KOPT-K1 (cell line): ENCODE measurements around the gene RING1.
A peak's percentile ranks its signal among the peaks of the same experiment; 100 is the strongest.
"Not testable (repeated sequence)": the region's sequence is repeated elsewhere in the genome, so short reads cannot be mapped to it uniquely, and the experiment has no call there.

ENCODE experiments used
- H3K27ac ChIP-seq: fragments of 200-600 bp; sonication (generic); 2 replicates; pipeline ENCODE4 v1.5.1; 2016; ENCODE audit warnings: antibody characterized with exemption, mild to moderate bottlenecking, low read depth, low read length; ENCODE audit not compliant: poor library complexity, severe bottlenecking
- H3K36me3 ChIP-seq: fragments of 200-600 bp; sonication (generic); 2 replicates; pipeline ENCODE4 v1.5.1; 2017; ENCODE audit warnings: antibody characterized with exemption, mild to moderate bottlenecking, low read length, moderate library complexity; ENCODE audit not compliant: insufficient read depth
- H3K9me3 ChIP-seq: fragments of 200-600 bp; sonication (generic); 2 replicates; pipeline ENCODE4 v1.5.1; 2017; ENCODE audit warnings: antibody characterized with exemption, low read length, mild to moderate bottlenecking; ENCODE audit not compliant: insufficient read depth, poor library complexity, severe bottlenecking

RING1 gene

DNA sequence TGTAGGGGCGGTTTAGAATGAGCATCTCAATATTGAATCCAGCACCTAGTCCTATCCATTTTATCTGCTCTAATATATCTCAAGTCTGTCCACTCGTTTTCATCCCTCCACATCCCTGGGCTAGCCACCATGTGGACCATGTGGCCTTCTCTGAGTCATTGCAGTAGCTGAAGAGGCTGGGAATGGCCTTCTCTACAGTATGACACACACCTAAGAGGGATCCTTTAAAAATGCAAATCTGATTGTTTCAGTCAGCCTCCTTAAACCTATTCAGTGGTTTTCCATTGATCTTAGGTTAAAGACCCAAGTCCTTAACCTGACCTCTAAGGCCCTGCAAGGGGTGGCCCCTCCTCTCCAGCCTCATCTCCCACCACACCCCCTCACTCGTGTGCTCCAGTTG is 9.4 kb downstream of the RING1 start:
- no peaks in the 10 kb centered on the region for H3K36me3 ChIP-seq
- no peaks in the 10 kb centered on the region for H3K9me3 ChIP-seq
- no peak overlapping the region for H3K27ac ChIP-seq

- H3K27ac ChIP-seq, H3K9me3 ChIP-seq, H3K36me3 ChIP-seq: not testable (repeated sequence)
Measured at GRCh38 chr6:33226503-33227120, 18.3 kb downstream of the RING1 start.

GRCh38 chr6:33235221-33235634 is 26.9 kb downstream of the RING1 start:
- no peaks in the 10 kb centered on the region for H3K9me3 ChIP-seq
- no peaks in the 10 kb centered on the region for H3K36me3 ChIP-seq
- H3K27ac ChIP-seq = no peak overlapping the region

- no peaks in the 10 kb centered on the region for H3K9me3 ChIP-seq
- H3K27ac ChIP-seq = no peak overlapping the region
- H3K36me3 ChIP-seq = no peaks in the 10 kb centered on the region
Measured at GRCh38 chr6:33236328-33236727, 28.0 kb downstream of the RING1 start.

DNA sequence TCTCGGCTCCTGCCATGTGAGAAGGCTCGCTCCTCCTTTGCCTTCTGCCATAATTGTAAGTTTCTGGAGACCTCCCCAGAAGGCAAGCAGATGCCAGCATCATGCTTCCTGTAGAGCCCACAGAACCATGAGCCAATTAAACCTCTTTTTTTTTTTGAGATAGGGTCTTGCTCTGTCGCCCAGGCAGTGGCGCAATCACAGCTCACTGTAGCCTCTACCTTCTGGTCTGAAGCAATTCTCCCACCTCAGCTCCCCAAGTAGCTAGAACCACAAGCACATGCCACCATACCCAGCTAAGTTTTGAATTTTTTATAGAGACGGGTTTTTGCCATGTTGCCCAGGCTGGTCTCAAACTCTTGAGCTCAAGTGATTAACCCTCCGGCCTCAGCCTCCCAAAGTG is 28.6 kb downstream of the RING1 start:
- Histone ChIP-seq H3K36me3 (no peaks in the 10 kb centered on the region), H3K27ac (no peak overlapping the region), H3K9me3 (no peaks in the 10 kb centered on the region)

DNA sequence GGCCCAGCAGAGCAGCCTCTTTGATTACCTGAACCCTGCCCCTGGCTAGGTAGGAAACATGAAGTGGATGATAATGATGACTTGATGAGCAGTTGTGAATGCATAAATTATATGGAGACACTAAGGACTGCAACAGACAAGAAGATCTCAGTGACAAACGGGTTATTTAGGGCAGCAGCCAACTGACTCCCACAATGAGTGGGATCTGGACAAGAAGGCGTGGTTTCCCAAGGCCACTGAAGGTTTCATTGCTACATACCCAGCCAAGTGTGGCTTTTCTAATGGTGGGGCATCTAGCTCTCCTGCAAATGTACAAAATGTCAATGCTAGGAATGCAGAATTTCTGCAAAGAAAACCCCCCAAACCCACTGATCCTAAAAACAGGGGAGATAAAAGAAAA is 29.4 kb downstream of the RING1 start:
- no peaks in the 10 kb centered on the region for H3K36me3 ChIP-seq
- no peak overlapping the region for H3K27ac ChIP-seq
- no peaks in the 10 kb centered on the region for H3K9me3 ChIP-seq

DNA sequence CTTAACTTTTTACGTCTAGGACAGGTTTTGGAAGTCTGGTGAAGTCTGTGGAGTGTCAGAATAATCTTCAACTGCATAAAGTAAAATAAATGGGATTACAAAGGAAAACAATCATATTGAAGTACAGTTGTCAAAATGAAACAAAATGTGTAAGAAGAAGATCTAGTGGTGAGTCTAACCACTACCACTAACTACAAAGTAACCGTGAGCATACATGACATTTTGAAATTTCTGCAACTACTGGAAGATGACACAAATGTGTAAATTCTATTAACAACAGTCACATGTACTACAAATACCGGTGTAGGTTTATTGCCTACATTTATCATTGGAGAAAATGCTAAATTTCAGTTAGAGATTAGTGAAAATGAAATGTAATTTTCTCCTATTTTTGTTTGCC is 33.7 kb downstream of the RING1 start:
- no peaks in the 10 kb centered on the region for H3K36me3 ChIP-seq
- H3K27ac ChIP-seq = no peak overlapping the region
- H3K9me3 ChIP-seq = no peaks in the 10 kb centered on the region

DNA sequence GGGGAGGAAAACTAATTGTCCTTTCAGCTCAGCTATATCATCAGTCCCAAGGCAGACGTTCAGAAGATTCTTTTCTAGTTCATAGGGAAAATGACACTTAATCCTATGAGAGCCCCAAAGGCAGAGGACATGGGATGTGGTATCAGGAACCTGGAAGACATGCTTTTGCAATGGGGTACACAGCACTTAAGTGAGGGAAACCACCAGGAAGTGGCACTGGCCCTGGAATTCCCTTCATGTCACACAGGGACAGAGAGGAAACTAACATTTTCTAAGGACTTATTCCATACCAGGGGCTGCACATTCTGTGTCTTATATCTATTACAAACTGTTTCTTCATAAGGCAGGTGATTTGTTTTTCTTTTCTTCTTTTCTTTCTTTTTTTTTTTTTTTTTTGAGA is 35.2 kb downstream of the RING1 start:
- H3K27ac ChIP-seq = no peak overlapping the region
- H3K9me3 ChIP-seq = no peaks in the 10 kb centered on the region

GRCh38 chr6:33247977-33248642 is 39.8 kb downstream of the RING1 start:
- peak overlapping the region; percentile 83 for H3K27ac ChIP-seq
- no peaks in the 10 kb centered on the region for H3K9me3 ChIP-seq
- H3K36me3 ChIP-seq = peaks cover 21% of the 10 kb centered on the region

More for the DNA sequence above, 35.2 kb downstream of the RING1 start:
- no peaks in the 10 kb centered on the region for H3K36me3 ChIP-seq

- Histone ChIP-seq H3K27ac (peak overlapping the region; percentile 83), H3K9me3 (no peaks in the 10 kb centered on the region), H3K36me3 (peaks cover 21% of the 10 kb centered on the region)
Measured at GRCh38 chr6:33248643-33248931, 40.3 kb downstream of the RING1 start.

- peaks cover 21% of the 10 kb centered on the region for H3K36me3 ChIP-seq
- no peaks in the 10 kb centered on the region for H3K9me3 ChIP-seq
- peak overlapping the region; percentile 83 for H3K27ac ChIP-seq
Measured at GRCh38 chr6:33248932-33249731, 40.8 kb downstream of the RING1 start.

DNA sequence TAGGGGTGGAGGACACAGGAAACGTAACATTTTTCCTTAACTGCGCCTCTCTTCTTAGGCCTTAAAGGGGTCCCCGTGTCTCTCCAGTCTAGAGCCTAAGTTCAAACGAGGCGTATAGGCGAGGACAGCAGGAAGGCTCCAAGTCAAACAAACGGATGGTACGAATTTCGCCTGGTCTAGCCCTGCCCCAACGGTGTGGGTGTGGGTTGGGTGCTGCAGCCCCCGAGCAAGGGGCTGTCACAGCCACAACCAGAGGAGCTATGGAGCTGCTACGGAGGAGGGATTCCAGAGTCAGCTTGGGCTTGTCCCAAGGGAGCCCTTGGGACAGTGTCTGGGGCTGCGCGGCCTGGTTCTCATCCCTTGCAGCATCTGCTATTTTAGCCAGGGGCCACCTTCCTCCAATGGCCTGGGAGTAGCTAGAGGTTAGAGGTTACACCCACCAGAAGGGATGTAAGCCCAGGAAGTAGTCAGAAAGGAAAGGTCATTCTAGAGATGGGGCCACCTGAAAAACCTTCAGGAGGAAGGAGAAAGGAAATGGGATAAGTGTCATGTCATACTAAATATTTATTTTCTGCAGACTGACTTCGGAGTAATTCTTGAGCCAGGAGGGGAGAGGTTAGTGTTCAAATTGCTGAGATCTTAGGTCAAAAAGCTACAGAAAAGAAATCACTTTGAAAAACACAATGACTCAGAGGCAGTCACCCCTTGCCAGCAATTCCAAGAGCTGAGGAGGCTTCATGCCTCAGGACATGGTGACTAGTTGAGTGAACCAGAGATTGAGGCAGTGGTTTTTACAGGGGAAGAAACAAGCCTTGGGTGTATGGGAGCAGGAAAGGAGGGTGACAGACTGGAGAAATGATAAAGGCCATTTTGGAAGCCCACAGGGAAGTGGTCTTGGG is 41.7 kb downstream of the RING1 start:
- peak overlapping the region; percentile 83 for H3K27ac ChIP-seq
- H3K36me3 ChIP-seq = peaks cover 21% of the 10 kb centered on the region
- H3K9me3 ChIP-seq = no peaks in the 10 kb centered on the region

DNA sequence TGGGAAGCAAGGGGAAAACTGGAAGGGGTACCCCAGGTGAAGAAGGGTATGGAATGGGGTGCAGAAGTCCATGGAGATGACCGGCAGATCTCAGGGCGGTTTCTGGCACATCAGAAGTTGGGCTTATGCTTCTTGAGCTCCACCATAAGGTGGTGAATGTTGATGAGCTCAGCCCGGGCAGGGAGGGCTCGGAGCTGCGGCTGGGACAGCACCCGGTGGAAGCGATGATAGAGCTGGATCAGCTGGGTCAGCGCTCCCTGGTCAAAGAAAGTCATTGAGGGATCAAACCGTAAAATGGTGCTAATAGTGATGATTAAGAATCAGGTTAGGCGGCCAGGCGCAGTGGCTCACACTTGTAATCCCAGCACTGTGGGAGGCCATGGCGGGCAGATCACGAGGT is 42.4 kb downstream of the RING1 start:
- H3K9me3 ChIP-seq = no peaks in the 10 kb centered on the region
- no peak overlapping the region for H3K27ac ChIP-seq

DNA sequence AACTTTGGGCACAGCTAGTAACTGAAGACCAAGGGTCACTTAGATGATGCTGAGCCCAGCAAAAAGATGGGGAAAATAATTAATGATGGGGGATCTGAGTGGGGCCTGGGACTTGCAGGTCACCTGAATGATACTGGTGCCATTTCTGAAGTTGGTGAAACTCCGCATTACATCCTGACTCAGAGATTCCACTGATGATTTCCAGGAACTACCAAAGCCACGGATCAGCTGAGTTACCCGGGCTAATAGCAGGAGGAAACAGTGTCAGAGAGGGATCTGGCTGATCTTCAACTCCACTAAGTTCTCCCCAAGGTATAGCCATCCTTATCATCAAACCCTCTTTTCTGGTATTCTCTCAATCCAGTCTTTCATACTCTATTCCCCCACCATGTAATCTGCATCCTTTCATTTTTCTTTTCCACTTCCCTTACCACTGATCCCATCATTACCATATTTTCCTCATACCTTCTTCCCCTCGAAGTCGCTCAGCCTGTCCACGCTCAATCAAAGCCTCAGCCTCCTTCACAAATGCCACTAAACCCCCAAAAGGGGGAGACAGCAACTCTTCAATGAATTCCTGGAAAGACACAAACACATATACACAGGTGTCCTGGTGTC is 43.2 kb downstream of the RING1 start:
- H3K27ac ChIP-seq = no peak overlapping the region
- peaks cover 25% of the 10 kb centered on the region for H3K36me3 ChIP-seq
- no peaks in the 10 kb centered on the region for H3K9me3 ChIP-seq

More for the DNA sequence above, 42.4 kb downstream of the RING1 start:
- H3K36me3 ChIP-seq = peaks cover 22% of the 10 kb centered on the region
